IMR-90 (cell line): Measurements from ENCODE around the gene EIF5A2.

Source experiments
- BHLHE40 ChIP-seq: fragments of 150-350 bp; IDR thresholded peaks from 2 replicates; pipeline ENCODE4 v1.6.1; 2016; ENCODE audit warnings: mild to moderate bottlenecking, low read depth, low read length
- POLR2A ChIP-seq: IDR thresholded peaks from 2 replicates; pipeline ENCODE4 v1.6.1; 2012; ENCODE audit warnings: mild to moderate bottlenecking, low read depth, low read length
- RCOR1 ChIP-seq: IDR thresholded peaks from 2 replicates; pipeline ENCODE4 v1.6.1; 2012; ENCODE audit warnings: mild to moderate bottlenecking, low read length, improper control_type of control experiment; ENCODE audit not compliant: insufficient replicate concordance
- TF ChIP-seq, protein P1 (sequence below): conservative IDR thresholded peaks from 2 replicates; pipeline ENCODE4 v1.5.1; 2012; ENCODE audit warnings: mild to moderate bottlenecking, low read depth, low read length, improper control_type of control experiment

GRCh38 chr3:170914212-170914611 is 5.8 kb upstream of the EIF5A2 start:
- TF ChIP-seq POLR2A (no peak), BHLHE40 (no peak), RCOR1 (no peak)
- TF ChIP-seq, protein P1, sequence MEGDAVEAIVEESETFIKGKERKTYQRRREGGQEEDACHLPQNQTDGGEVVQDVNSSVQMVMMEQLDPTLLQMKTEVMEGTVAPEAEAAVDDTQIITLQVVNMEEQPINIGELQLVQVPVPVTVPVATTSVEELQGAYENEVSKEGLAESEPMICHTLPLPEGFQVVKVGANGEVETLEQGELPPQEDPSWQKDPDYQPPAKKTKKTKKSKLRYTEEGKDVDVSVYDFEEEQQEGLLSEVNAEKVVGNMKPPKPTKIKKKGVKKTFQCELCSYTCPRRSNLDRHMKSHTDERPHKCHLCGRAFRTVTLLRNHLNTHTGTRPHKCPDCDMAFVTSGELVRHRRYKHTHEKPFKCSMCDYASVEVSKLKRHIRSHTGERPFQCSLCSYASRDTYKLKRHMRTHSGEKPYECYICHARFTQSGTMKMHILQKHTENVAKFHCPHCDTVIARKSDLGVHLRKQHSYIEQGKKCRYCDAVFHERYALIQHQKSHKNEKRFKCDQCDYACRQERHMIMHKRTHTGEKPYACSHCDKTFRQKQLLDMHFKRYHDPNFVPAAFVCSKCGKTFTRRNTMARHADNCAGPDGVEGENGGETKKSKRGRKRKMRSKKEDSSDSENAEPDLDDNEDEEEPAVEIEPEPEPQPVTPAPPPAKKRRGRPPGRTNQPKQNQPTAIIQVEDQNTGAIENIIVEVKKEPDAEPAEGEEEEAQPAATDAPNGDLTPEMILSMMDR, result no peak
